GM18858 (cell line): ENCODE data around the gene ZNF189.

Experiments
- ATAC-seq: cut with Tn5 transposase; IDR thresholded peaks from one replicate; pipeline ENCODE4 v1.9.1; 2021; ENCODE audit not compliant: unreplicated experiment

The ZNF189 gene

DNA sequence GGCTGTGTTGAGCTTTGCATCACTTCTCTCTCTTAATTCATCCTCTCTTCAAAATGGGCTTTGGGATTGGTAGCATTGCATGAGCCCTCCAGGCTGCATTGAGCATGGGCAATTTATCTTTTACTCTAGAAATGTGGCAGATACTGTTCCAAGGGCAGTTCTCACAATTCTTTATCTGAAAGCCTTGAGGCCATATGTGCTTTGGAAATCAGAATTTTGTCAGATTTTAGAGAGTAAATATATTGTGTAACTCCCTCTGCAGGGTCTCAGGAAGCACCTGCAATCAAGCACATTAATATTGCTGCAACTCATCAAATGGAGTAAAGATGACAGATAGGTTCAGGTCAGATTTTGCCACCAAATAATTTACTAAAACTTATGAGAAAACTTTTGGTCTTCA lies 19.3 kb downstream of the ZNF189 start:
- no peak for ATAC-seq

- no peak for ATAC-seq
These were observed 20.1 kb downstream of the ZNF189 start for GRCh38 chr9:101418518-101419430.

DNA sequence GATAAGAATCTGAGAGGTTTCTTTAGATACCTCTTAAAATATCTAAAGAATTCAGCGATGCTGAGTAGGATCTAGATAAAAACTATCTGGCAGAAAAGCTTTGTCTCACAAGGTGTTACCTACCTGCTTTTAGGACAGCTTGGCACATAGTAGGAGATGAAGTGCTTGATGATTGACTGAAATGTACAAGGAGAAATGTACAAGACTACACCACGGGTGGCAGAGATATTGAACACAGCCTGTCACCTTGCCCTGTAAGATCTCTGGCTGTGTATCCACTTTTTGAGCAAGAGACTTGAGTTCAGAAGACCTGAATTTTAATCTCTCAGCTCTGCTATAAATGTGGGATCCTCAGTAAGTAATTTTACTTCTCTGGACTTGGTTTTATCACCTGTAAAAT lies 21.2 kb downstream of the ZNF189 start:
- ATAC-seq = no peak

- no peak for ATAC-seq
These were observed 23.0 kb downstream of the ZNF189 start for GRCh38 chr9:101421653-101422065.

GRCh38 chr9:101427358-101427757 lies 28.7 kb downstream of the ZNF189 start:
- ATAC-seq = no peak

GRCh38 chr9:101427957-101428655 lies 29.5 kb downstream of the ZNF189 start:
- peak; percentile 68 for ATAC-seq

DNA sequence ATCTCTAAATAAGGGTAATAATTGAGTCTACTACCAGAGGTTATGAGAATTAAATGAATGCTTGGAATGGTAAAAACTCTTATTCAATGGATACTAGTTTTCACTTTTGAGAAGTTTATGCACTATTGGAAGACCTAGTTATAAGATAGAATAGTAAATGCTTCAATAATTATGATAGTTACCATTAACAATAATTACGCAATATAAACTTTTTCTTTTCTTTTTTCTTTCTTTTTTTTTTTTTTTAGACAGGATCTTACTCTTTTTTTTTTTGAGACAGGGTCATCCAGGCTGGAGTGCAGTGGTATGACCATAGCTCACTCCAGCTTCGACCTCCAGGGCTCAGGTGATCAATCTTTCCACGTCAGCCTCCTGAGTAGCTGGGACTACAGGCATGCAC lies 30.3 kb downstream of the ZNF189 start:
- no peak for ATAC-seq

- ATAC-seq = no peak
These were observed 31.1 kb downstream of the ZNF189 start for GRCh38 chr9:101429736-101430135.

- no peak for ATAC-seq
These were observed 33.5 kb downstream of the ZNF189 start for GRCh38 chr9:101432171-101432570.

- ATAC-seq = no peak
These were observed 34.1 kb downstream of the ZNF189 start for GRCh38 chr9:101432740-101433139.

- no peak for ATAC-seq
These were observed 34.6 kb downstream of the ZNF189 start for GRCh38 chr9:101433229-101433628.

GRCh38 chr9:101434998-101435397 lies 36.3 kb downstream of the ZNF189 start:
- ATAC-seq = no peak

GRCh38 chr9:101435601-101436079 lies 37.0 kb downstream of the ZNF189 start, which contains the start of gene ALDOB:
Gene ALDOB (minus strand): TSS chr9:101435774. CDS start chr9:101430887, 4,887 bp downstream.
- no peak for ATAC-seq

- no peak for ATAC-seq
These were observed 39.2 kb downstream of the ZNF189 start for GRCh38 chr9:101437806-101438232.

DNA sequence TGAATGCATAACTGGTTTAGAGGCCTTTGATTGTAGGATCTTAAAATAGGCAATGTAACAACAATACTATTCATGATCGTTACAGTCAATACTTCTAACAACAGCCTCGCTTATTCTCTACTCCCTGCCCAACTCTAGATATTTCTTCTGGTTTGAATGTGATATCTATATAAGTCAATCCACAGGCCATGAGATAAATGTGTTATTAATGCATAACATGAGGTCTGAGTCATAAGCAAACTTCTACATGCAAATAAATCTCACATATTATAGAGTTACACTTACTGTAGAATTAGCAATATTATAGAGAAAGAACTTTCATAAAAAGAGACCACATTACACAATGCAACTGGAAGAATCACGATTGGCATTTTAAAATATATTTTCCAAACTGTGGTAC lies 39.9 kb downstream of the ZNF189 start:
- ATAC-seq = no peak

GRCh38 chr9:101440714-101441230 lies 42.1 kb downstream of the ZNF189 start:
- no peak for ATAC-seq

DNA sequence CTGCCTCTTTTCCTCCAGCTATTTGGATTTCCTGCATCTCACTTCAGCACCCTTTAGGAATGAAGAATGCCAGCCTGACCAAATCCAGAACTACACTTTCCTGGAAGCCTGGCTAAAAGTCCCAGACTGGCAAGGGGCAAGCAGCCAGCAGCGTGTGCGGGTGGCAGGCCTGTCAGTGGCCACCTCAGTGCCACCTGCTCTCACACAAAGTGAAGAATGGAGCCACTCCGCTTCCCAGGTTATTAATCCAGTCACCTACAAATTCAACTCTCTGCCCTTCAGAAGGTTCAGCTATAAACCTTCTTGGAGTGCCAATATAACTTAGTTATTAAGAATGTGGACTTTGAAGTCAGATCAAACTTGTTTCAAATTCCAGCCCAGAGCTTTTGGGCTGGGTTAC lies 43.7 kb downstream of the ZNF189 start:
- no peak for ATAC-seq

- ATAC-seq = no peak
These were observed 44.1 kb downstream of the ZNF189 start for GRCh38 chr9:101442736-101443135.

- ATAC-seq = no peak
These were observed 44.7 kb downstream of the ZNF189 start for GRCh38 chr9:101443364-101443771.

- ATAC-seq = no peak
These were observed 46.8 kb downstream of the ZNF189 start for GRCh38 chr9:101445353-101446029.

- ATAC-seq = no peak
These were observed 48.1 kb downstream of the ZNF189 start for GRCh38 chr9:101446732-101447131.
